ENCODE measurements around the gene OR5D16. TPM values are rescaled to one million over a fixed set of nuclear protein-coding genes. Genes with fewer than 3 reads are reported as not detected.

Gene OR5D16
- not detected in 5 replicates for total RNA-seq (2022; extraction: Qiagen RNA extraction)

DNA sequence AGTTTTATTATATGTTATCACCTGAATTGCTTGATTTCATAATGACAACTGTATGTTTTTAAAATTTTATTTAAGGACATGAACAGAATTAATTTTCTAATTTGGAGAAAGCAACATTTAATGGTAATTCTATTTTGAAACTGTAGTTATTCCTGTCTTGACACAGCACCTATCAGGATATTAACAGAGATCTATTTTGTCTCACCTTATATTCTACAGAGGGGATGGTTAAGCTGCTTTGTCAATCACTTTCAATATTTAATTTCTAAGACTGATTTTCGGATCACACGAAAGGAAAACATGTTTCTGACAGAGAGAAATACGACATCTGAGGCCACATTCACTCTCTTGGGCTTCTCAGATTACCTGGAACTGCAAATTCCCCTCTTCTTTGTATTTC is at the start of gene OR5D16:
Gene OR5D16 (plus strand): TSS at position 301 of the 400 bp plus-strand sequence. CDS start 0 bp downstream, at position 301.

DNA sequence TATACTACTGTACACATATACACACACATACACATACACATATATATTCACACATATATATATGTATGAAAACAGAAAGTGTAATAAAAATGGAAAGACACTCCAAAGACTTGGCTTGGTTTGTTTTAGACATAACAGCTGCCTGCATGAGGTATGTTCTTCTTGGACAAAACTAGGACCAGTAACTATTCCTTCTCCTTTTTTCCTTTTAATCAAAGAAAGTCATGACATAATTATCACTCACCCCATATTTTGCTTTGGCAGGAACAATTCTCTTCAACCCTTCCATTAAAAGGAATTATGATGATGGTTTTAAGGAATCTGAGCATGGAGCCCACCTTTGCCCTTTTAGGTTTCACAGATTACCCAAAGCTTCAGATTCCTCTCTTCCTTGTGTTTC is 43.3 kb upstream of the OR5D16 start, which contains the start of gene OR5D14:
Gene OR5D14 (plus strand): TSS at position 301 of the 400 bp plus-strand sequence. CDS start 0 bp downstream, at position 301.

DNA sequence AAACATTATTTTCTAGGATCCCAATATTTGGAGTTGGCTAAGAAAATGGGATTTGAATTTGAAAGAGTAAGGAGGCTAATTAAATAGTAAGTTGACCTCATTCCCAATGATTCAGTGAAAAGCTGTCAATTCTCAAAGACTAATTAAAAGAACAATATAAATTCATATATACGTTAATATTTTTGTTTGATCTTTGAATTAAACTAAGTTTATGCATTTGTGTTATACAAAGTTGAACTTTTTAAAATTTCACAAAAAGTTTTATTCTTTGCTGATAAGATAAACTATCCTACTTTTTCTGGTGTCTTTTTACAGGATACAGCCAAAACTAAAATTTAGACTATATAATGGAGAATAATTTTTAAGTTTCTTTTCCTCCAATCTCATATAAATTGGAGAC is 27.5 kb upstream of the OR5D16 start, which contains the start of gene OR5L1:
Gene OR5L1 (plus strand): TSS at position 301 of the 400 bp plus-strand sequence. CDS start 100 bp downstream, outside the sequence.

DNA sequence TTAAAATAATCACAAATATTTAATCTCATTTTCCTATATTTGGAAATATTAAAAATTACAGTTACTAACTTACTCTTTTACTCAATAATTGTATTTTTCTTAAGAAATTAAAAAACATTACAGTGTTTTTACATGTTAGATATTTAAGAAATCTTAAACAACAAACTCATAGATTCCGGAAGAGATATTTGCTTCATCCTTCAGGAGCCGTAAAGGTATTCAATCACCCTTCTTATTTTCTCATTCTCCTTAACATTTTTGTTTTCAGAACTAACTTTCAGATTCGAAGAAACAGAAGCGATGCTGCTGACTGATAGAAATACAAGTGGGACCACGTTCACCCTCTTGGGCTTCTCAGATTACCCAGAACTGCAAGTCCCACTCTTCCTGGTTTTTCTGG is 19.2 kb upstream of the OR5D16 start, which contains the start of gene OR5D18:
Gene OR5D18 (plus strand): TSS at position 301 of the 400 bp plus-strand sequence. CDS start 0 bp downstream, at position 301.

DNA sequence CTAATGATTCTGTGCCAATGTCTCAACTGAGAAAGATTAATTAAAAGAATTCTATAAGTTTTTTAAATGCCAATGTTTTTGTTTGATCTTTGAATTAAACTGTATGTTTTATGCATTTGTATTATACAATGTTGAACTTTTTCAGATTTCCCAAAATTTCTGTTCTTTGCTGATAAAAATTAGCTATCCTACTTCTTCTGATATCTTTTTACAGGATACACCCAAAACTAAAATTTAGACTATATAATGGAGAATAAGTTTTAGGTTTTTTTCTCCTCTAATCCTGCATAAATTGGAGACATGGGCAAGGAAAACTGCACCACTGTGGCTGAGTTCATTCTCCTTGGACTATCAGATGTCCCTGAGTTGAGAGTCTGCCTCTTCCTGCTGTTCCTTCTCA is 11.6 kb upstream of the OR5D16 start, which contains the start of gene OR5L2:
Gene OR5L2 (plus strand): TSS at position 301 of the 400 bp plus-strand sequence. CDS start 0 bp downstream, at position 301.

DNA sequence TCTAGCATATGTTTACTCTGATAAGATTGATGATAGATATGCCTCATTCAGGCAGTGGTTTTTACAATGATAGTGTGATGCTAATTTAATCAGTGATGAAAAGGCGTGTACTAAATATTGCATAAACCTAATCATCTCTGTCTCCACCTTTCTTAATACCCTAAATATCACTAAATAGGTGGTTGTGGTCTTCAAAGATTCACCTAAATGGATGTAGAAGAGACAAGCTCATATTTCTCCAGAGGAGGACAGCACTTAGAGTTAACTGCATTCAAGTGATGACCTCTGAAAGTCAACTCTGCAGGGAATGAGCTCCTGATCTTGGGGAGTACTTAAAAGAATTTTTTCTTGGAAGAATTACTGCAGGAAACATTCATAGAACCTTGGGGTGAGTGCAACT is 44.4 kb downstream of the OR5D16 start, which contains the start of gene TRIM51:
Gene TRIM51 (plus strand): TSS at position 301 of the 400 bp plus-strand sequence. CDS start 2,132 bp downstream, outside the sequence.

Other genes with a start within 250 kb of the OR5D16 start
- gene OR4C11, start 231.1 kb upstream of the OR5D16 start, total RNA-seq (2022; extraction: Qiagen RNA extraction), result not detected in 5 replicates
- not detected in 5 replicates for gene OR4P4, start 203.6 kb upstream of the OR5D16 start, total RNA-seq (2022; extraction: Qiagen RNA extraction)
- not detected in 5 replicates for gene OR4S2, start 190.4 kb upstream of the OR5D16 start, total RNA-seq (2022; extraction: Qiagen RNA extraction)
- gene OR4C6, start 176.6 kb upstream of the OR5D16 start, total RNA-seq (2022; extraction: Qiagen RNA extraction), result not detected in 5 replicates
- gene OR5D13, start 65.3 kb upstream of the OR5D16 start, total RNA-seq (2022; extraction: Qiagen RNA extraction), result not detected in 5 replicates
- gene OR5D14, start 43.2 kb upstream of the OR5D16 start, total RNA-seq (2022; extraction: Qiagen RNA extraction), result not detected in 5 replicates
- gene OR5L1, start 27.4 kb upstream of the OR5D16 start, total RNA-seq (2022; extraction: Qiagen RNA extraction), result not detected in 5 replicates
- gene OR5D18, start 19.1 kb upstream of the OR5D16 start, total RNA-seq (2022; extraction: Qiagen RNA extraction), result not detected in 5 replicates
- not detected in 5 replicates for gene OR5L2, start 11.5 kb upstream of the OR5D16 start, total RNA-seq (2022; extraction: Qiagen RNA extraction)
- gene TRIM51, start 44.5 kb downstream of the OR5D16 start, total RNA-seq (2022; extraction: Qiagen RNA extraction), result not detected in 5 replicates
- not detected in 5 replicates for gene OR5W2, start 75.8 kb downstream of the OR5D16 start, total RNA-seq (2022; extraction: Qiagen RNA extraction)
- gene OR5I1, start 97.6 kb downstream of the OR5D16 start, total RNA-seq (2022; extraction: Qiagen RNA extraction), result not detected in 5 replicates
- gene OR10AG1, start 131.2 kb downstream of the OR5D16 start, total RNA-seq (2022; extraction: Qiagen RNA extraction), result not detected in 5 replicates
- not detected in 5 replicates for gene OR5F1, start 155.9 kb downstream of the OR5D16 start, total RNA-seq (2022; extraction: Qiagen RNA extraction)
- gene OR5AS1, start 188.9 kb downstream of the OR5D16 start, total RNA-seq (2022; extraction: Qiagen RNA extraction), result not detected in 5 replicates

All from A549 treated with Mapracorat at 1 μM for 4 hours (cell line).